ENCODE results near the gene COL5A1.

Gene COL5A1

DNA sequence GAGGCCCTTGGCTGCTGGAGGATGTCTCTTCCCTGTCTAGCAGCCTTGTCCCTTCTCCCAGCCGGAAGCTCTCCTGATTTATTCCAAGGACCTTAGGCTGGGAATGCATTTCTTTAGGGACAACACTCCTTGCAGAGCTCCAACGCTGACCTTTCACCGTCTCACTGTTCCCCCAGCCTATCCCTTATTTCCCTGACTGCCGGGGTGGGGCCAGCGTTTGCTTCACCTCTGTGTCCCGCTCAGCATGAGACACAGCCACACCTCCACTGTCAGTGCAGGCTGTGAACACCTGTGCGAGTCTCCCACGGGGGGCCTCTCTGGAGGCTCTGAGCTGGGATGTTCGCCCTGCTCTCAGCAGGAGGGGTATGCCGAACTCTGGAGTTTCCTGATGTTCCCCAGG is 132.8 kb downstream of the COL5A1 start:
- DNase-seq, result no peak

GRCh38 chr9:134775081-134775951 is 133.7 kb downstream of the COL5A1 start:
- DNase-seq, result peak; percentile 31

DNA sequence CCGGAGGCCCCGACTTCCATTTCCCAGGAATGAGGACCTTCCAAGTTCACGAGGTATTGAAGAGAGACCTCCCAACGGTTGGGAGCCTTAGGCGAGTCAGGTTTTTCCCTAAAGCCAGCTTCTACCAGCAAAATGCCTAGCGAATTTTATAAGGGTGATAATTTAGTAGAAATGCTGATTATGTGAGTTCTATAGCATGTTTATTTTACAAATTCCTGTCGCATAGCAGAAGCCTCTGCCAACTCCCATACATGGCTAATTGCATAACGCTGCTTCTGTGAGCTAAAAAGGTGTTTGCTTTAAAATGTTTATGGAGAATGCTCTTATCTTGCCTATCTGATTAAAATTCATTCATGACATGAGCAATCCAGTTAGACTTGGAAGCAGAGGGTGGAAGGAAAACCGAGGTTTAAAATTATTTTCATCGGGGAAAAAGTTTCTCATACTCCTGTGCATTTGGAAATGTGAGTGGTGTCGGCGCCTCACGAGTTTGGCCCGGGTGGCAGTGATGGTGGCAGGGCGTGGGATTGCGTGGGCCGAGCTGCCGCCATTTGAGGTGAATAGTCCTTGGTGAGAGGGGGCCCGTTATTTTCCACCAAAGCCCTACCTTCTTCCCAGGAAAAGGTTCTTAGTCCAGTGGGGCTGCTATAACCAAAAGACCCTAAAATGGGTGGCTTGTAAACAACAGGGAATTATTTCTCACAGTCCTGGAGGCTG is 134.6 kb downstream of the COL5A1 start:
- DNase-seq, result no peak

GRCh38 chr9:134777153-134777552 is 135.6 kb downstream of the COL5A1 start:
- DNase-seq, result no peak

DNA sequence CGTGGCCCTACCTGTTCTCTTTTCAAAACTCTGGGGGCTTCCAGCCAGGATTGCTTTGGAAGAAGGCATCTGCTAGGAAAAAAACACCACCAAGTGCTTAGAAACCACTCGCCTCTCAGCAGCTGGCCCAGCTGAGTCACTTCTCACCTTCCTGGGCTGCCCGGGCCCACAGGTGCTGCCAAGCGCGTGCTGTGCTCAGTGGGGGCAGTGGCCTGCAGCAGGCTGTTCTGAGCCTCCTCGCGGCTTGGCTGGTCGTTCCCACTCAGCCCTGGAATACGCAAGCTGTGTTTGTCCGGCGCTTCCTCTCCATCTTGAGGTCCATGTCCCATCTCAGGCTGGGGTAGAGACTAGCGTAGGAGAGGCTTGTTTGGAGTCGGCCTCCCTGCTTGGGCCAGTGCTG is 136.6 kb downstream of the COL5A1 start:
- no peak for DNase-seq

DNA sequence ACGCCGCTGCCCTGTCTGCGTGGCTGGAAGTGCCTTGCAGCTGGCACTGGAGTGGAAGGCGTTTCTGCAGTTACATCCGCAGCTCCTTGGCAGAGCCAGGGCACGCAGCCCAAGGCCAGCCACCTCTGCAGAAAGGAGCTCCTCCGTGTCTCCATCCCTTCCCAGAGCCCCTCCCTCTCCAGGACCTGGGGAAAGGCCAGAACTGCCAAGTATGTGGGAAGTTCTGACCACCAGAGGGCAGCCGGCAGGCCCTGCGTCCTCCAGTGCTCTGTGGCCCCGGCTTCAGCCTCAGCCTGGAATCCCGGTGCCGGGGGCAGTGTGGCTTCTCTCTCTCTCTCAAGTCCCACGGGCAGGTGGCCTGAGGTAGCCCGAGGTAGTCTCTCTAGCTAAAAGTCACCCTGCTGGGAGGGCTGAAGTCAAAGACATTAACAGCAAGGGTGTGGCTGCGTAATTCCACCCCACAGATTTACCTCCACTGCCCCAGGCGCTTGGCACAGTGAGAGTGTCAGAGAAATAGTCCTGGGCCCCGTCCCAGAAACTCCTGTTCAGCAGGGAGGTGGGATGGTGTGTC is 137.3 kb downstream of the COL5A1 start:
- peak; percentile 78 for DNase-seq

GRCh38 chr9:134779640-134780039 is 138.0 kb downstream of the COL5A1 start:
- DNase-seq, result no peak

DNA sequence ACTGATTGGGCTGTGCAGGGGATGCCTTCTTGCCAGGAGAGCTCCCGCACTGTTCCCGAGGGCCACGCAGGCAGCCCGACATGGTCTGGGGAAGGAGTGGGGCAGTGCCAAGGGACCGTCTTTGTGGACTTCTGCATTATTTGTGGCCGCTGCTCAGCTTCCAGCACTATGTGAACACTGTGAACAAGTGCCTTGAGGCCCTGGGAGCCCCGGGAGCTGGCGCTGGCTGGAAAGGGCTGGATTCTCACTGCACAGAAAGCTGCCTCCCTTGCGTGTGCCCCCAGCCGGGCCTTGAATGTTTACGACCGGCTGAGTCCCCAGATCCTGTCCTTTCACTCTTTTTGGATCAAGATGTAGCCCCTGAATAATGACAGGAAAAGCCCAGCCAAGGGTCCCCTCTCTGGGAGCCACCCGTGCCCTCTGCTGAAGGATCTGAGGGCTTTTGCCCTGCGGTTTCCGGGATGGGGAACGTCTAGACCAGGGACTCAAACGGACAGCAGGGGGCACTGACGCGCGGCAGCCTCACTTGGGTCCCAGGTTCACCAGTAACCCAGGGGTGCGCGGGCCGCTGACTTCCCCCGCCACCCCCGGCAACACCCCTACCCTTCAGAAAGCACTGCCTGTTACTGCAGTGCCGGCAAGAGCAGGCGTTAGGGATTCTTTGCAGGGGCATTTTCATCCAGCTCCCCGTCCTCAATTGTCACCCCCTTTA is 140.1 kb downstream of the COL5A1 start:
- peak; percentile 51 for DNase-seq

DNA sequence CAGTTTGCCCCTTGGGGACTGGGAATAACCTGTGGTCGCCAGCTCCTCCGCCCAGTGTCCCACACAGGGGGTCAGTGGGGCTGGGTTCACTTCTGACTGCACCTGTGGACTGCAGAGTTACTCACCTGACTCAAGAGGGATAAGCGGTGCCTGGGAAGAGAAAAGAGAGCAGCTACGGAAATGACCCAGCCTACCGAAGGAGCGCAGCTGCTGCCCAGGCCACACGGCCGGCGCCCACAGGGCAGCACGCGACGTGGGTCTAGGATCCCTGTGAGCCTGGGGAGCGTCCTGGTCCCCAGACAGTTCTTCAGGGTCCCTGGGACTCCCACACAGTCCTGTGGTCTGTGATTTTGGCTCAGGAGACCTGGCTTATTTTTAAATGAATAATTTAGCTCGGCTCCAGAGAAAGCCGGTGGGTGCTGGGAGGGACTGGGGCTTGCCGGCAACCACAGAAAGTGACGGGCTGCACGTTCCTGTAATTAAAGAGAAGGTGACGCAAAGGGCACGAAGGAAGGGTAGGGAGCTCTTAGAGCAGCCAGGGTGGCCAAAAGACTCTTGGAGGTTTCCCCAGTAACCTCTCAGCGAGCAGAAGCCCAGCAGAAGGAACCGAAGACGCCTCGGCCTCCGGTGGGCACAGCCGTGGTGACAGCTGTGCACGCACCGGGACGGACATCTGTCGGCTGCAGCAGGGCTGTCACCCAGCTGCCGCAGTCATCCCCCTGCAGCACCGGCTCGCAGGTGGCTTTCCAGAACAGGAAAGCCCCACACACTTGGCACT is 141.5 kb downstream of the COL5A1 start:
- peak; percentile 35 for DNase-seq

DNA sequence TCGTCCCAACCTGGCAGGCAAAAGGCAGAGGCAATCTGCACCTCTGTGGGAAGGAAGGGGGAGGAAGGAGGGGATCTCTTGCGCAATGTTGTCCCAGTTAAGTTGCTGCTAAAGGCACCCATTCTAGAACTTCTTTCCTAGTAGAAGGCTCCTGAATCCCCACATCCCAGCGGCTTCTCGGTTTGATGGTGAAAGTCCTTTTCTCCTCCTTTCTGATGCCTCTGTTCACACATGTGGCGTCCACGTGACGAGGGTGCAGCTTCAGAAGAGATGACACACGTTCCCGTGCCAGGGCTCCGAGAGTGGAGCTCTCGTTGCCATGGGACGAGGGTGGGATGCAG is 142.1 kb downstream of the COL5A1 start:
- DNase-seq, result no peak

DNA sequence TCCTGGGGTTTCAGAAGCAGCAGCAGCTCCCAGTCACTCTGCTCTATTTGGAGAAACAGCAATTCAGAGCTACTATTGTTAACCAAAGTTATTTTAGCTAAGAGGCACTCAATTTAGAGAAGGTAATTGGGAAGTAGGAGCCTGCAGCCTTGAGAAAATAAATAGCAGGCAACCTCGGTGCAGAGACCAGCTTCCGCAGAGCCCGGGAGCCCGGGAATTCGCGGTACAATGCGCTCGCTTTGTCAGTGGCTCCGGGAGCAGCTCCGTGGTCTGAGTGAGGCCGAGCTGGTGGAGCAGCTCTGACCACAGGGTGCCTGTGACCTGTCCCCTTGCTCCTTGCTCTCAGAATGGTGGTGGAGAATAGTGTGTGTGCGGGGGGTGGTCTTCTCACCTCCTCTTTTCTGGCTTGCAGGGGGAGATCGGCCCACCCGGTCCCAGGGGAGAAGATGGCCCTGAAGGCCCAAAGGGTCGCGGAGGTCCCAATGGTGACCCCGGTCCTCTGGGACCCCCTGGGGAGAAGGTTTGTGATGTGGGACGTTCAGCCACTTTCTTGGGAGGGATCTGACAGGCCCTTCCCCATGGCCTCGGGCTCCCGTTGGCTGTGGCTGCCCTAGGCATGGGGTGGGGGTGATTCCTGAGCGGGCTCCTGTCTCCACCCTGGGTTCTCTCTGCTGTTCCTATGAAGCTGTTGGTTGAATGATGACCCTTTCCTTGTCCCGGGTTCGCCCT is 143.1 kb downstream of the COL5A1 start:
- peak; percentile 33 for DNase-seq

DNA sequence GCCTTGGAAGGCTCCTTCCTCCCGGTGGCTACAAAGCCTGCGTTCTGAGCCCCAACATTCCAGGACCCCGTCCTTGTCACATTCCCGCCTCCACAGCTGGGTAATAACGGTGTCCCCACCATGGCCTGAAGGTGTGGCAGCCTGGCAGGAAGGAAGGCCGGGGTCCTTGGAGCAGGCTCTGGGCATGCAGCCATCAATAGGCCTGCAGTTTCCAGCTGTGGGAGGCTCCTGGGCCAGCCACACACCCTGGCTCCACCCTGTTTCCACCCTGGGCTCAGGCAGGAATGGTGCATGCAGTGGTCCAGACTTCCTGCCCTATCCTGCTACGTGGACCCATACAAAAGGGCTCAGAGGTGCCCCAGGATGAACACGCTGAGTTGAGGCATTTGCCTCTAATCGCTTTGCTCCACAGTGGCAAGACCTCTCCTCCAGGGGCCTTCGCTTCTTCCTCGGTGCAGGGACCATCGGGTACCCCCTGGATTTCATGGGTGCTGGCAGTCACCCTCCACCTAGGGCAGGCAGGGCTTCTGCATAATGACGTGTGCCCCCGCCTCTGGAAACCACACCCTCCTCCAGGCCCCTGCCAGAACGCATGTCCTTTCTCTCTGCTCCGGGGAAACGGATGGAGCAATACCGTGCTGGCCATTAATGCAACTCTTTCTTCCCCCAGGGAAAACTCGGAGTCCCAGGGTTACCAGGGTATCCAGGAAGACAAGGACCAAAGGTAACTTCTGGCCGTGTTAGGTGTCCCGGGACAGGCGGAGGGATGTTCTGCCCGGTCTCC is 143.9 kb downstream of the COL5A1 start:
- no peak for DNase-seq

GRCh38 chr9:134787601-134788531 is 146.3 kb downstream of the COL5A1 start:
- DNase-seq, result no peak

DNA sequence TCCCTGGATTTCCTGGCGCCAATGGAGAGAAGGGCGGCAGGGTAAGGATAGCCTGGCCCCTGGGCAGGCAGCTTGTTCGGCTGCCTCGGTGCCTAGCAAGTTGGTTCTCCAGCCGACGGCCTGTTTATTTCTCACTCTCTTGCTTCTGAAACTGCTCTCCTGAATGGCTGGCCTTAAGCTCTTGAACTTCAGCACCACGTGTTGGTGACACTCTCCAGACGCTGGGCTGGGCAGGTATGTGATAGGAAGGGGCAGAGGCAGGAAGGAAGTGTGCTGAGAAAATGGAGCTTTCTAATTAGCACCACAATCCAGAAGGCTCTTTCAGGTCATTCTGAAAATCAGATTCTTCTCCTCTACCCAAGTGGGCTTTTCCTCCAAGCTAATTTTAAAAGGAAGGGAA is 147.6 kb downstream of the COL5A1 start:
- DNase-seq, result no peak

DNA sequence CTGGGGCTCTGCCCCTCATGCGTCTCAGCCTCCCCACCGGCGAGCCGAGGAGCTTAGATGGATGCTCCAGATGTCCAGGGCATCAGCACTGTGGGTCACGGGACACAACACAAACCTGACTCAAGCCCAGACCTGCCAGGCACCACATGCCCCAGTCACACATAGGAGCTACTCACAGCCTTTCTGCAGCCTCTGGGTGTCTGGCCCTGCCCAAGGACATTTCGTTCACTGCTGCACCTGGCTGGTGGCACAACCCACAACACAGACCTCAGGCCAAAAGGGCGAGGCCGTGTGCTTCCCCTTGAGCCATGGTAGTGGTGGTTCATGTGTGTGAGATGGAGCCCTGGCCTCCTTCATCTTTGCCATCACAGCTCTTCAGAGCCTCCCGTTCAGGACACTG is 149.4 kb downstream of the COL5A1 start:
- DNase-seq, result no peak

GRCh38 chr9:134792627-134793026 is 151.0 kb downstream of the COL5A1 start:
- no peak for DNase-seq

DNA sequence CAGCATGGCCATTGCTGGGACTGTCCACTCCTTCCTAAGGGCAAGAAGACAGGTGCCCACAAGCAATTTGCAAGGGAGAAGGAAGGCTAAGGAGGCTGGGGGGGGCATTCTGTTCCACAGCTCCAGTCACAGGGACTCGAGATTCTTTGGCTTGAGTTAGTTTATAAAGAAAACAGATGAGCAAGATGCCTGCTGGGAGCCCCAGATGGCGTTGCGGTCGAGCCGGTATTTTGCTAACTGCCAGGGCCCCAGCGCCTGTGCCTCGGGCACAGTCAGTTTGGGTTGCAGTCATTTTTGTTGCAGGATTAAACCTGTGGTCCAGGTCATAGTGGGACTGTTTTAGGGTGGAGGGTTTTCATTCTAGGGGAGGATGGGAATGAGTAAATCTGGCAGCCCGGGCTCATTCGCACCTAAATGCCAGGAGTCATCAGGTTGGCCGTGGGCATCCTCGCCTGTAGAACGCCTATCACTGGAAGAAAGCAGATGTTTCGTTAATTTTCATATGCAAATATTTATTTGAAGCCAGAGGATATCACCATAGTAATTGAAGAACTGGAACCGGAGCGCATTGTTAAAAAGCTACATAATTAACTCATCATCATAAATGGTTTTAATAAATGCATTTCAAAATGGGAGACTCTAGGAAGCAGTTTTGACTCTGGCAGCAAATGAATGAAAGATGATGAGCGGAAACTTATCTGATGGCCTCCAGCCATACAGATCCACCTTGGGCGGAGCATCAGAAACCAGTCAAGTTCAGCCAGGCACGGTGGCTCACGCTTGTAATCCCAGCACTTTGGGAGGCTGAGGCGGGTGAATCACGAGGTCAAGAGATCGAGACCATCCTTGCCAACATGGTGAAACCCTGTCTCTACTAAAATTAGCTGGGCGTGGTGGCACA is 151.9 kb downstream of the COL5A1 start:
- DNase-seq, result no peak

GRCh38 chr9:134794663-134795370 is 153.2 kb downstream of the COL5A1 start:
- DNase-seq, result no peak

Measured in eye (tissue), 1 donor.